ENCODE results near the gene GNPTG. TPM values are rescaled to one million over a fixed set of nuclear protein-coding genes. Genes with fewer than 3 reads are reported as not detected.

GNPTG gene
- total and polyA plus RNA-seq, 9 of the 15 experiments (the other 6 are each of a cell fraction or from before 2014, with no cell fraction given), result 0.69 to 33.3 (median 13.6) TPM

- no peak overlapping the region for H3K4me2 ChIP-seq (ENCODE audit: insufficient read depth, low read length)
Observed at GRCh38 chr16:1340730-1341494, 10.8 kb upstream of the GNPTG start.

More at GRCh38 chr16:1340730-1341494, 10.8 kb upstream of the GNPTG start:
- Histone ChIP-seq H3K27ac (ENCODE audit: extremely low read depth, low read depth, low read length) (no peak overlapping the region), H4K20me1 (replicated peaks; ENCODE audit: control insufficient read depth, insufficient read depth, low read length) (peaks cover 14% of the 10 kb centered on the region), H3K36me3 (ENCODE audit: control insufficient read depth, insufficient read depth, low read length) (no peaks in the 10 kb centered on the region), H3K4me1 (replicated peaks in 1 of 2; ENCODE audit: control insufficient read depth in 2 of 2, insufficient read depth in 2 of 2, low read length in 2 of 2) (peaks cover 6 to 91% of the 10 kb centered on the region in 2 experiments), H3K9me3 (replicated peaks; ENCODE audit: control insufficient read depth, insufficient read depth, low read depth, low read length) (no peaks in the 10 kb centered on the region), H2AFZ (ENCODE audit: low read depth, low read length) (no peak overlapping the region), H3K27me3 (ENCODE audit: control insufficient read depth in 2 of 2, insufficient read depth in 2 of 2, low read length in 2 of 2) (peaks cover 0 to 4% of the 10 kb centered on the region in 2 experiments; a peak in 1 of 5 replicates), H3K9me1 (ENCODE audit: control insufficient read depth, insufficient read depth, low read length) (no peaks in the 10 kb centered on the region), H3K4me3 (no peak overlapping the region), H3K9ac (ENCODE audit: insufficient read depth in 1 of 2, low read depth in 2 of 2, low read length in 2 of 2) (no peak overlapping the region; a peak in 1 of 4 replicates), H3K79me2 (ENCODE audit: control insufficient read depth, insufficient read depth, low read length) (no peaks in the 10 kb centered on the region)
- in situ Hi-C loops (cut with MboI) (no loop called here), intact Hi-C loops (cut with micrococcal nuclease) (loop anchor here (10.0 kb wide), 1 partner anchor 46 kb away; no protein-coding TSS in a partner anchor)
- POLR2A ChIA-PET, result interaction anchor here (3.0 kb wide), 1 partner anchor 38 kb away, joined by 21 read pairs; no protein-coding TSS in a partner anchor
- no peak for FAIRE-seq
- no peak for DNase-seq (ENCODE audit: extremely low read depth in 1 of 4, low spot score in 3 of 4)
- 56% methylated on average over 24 of the region's 36 CpGs for WGBS (ENCODE audit: insufficient coverage, low coverage, missing lambda C conversion rate)
- CTCF ChIA-PET (ENCODE audit: low intra/inter-chr PET ratio), result no interaction called here
- no peak for TF ChIP-seq ZNF280A (IDR thresholded peaks at IDR 0.05; ENCODE audit: low read depth, partially characterized antibody)
- no peak for TF ChIP-seq ZNF639 (CRISPR knock-in tag; conservative IDR thresholded peaks at IDR 0.05 in 1 of 2, IDR thresholded peaks at IDR 0.05 in 1 of 2)
- TF ChIP-seq NBN (IDR thresholded peaks at IDR 0.05; ENCODE audit: low read depth), result no peak
- no peak for TF ChIP-seq ATF1 (CRISPR knock-in tag; IDR thresholded peaks at IDR 0.05)
- TF ChIP-seq ATF1 (tag; IDR thresholded peaks at IDR 0.05), result no peak
- no peak for TF ChIP-seq POLR2AphosphoS2 (IDR thresholded peaks at IDR 0.05; ENCODE audit: low read length)
- 0 out of 2 replicates have a peak, but pooled peaks have one; percentile 2 for TF ChIP-seq SPI1 (IDR thresholded peaks at IDR 0.05; ENCODE audit: borderline replicate concordance, low read depth, low read length)
- TF ChIP-seq ZNF282 (CRISPR knock-in tag; IDR thresholded peaks at IDR 0.05), result 0 out of 2 replicates have a peak, but pooled peaks have one; percentile 28
- no peak for TF ChIP-seq POLR3A (IDR thresholded peaks at IDR 0.05; ENCODE audit: borderline replicate concordance, extremely low read depth, insufficient read depth, insufficient read length)
- no TSS peak for BruUV-seq (replicated peaks)
- ATAC-seq, result no peak
